Stimulated activated naive B cell treated with anti-CD40 and anti-IgM and Interleukin-4, amounts not matched to agents 10 μg/mL and 1 μg/mL and 100 μg/mL, for 72 hours (primary cell): ENCODE measurements around the gene SV2B.
"Not testable (repeated sequence)": the region's sequence is repeated elsewhere in the genome, so short reads cannot be mapped to it uniquely, and the experiment has no call there.

ENCODE experiments used
- ATAC-seq, 2 donors: fragments of 150-1000 bp; cut with Tn5 transposase; replicated peaks; 2 replicates each; pipeline ENCODE4 v1.10.0; 2021; ENCODE audit warnings: moderate library complexity in 1 of 2
- DNase-seq: peaks from one replicate; pipeline ENCODE4 v3.0.0; 2021
- H3K27ac Mint-ChIP-seq: one replicate; pipeline ENCODE4 v1.8.0; 2022; ENCODE audit warnings: mild to moderate bottlenecking, mixed read lengths
- H3K27me3 Mint-ChIP-seq, 2 donors: one replicate each; pipeline ENCODE4 v1.8.0; 2022; ENCODE audit warnings: mixed read lengths in 2 of 2
- H3K36me3 Mint-ChIP-seq, 2 donors: one replicate each; pipeline ENCODE4 v1.8.0; 2022; ENCODE audit warnings: mixed read lengths in 2 of 2, mild to moderate bottlenecking in 1 of 2
- H3K4me1 Mint-ChIP-seq, 2 donors: one replicate each; pipeline ENCODE4 v1.8.0; 2022; ENCODE audit warnings: mixed read lengths in 2 of 2, mild to moderate bottlenecking in 1 of 2
- H3K4me3 Mint-ChIP-seq, 2 donors: one replicate each; pipeline ENCODE4 v1.8.0; 2022; ENCODE audit warnings: mild to moderate bottlenecking in 2 of 2, mixed read lengths in 2 of 2, moderate library complexity in 1 of 2
- H3K9me3 Mint-ChIP-seq, 2 donors: one replicate each; pipeline ENCODE4 v1.8.0; 2022; ENCODE audit warnings: mixed read lengths in 2 of 2, mild to moderate bottlenecking in 1 of 2

The SV2B gene

DNA sequence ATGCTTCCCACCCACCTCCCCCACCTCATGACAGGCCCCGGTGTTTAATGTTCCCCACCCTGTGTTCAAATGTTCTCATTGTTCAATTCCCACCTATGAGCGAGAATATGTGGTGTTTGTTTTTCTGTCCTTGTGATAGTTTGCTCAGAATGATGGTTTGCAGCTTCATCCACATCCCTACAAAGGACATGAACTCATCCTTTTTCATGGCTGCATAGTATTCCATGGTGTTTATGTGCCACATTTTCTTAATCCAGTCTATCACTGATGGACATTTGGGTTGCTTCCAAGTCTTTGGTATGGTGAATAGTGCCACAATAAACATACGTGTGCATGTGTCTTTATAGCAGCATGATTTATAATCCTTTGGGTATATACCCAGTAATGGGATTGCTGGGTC, 244.9 kb downstream of the SV2B start:
- not testable (repeated sequence) for H3K9me3 Mint-ChIP-seq, H3K36me3 Mint-ChIP-seq, H3K4me3 Mint-ChIP-seq, ATAC-seq, DNase-seq, H3K4me1 Mint-ChIP-seq, H3K27ac Mint-ChIP-seq
- H3K27me3 Mint-ChIP-seq = peaks cover 7 to 13% of the 10 kb centered on the region in 2 donors

DNA sequence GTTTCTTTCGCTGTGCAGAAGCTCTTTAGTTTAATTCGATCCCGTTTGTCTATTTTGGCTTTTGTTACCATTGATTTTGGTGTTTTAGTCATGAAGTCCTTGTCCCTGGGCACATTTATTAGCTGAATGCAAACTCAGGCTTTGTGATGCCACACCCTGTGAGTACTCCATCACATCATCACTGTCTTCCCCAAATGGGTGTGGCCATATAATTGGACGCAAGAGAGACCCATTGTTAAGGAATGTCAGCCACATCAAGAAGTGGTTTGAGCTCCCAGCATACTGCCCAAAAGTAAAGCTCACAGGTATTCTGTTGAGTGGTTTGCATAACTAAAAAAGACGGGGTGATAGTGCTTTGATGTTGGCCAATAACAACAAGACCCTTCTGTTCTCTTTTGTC, 245.7 kb downstream of the SV2B start:
- Mint-ChIP-seq H3K27me3 (peaks cover 5 to 13% of the 10 kb centered on the region in 2 donors), H3K27ac (no peak overlapping the region), H3K9me3 (peaks cover 0 to 4% of the 10 kb centered on the region in 2 donors), H3K36me3 (no peaks in the 10 kb centered on the region), H3K4me1 (no peaks in the 10 kb centered on the region), H3K4me3 (no peak overlapping the region)
- DNase-seq (no peak), ATAC-seq (no peak)

DNA sequence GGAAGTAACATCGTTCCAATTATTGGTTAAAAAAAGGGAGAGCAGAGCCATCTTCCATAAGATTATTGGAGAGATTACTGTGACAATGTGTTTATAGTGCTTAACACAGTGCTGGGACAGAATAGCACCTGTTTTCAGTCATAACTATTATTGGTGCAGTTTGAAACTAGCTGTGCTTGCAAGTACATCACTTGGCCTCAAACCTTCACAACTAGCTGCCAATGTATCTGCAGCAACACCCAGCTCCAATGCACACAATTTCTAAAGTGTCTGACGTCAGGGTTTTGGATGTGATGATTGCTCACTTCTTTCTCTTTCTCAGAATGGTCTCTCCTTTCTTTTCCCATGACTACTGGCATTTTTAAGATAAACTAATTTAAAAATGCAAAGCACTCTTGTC, 246.2 kb downstream of the SV2B start:
- peaks cover 0 to 4% of the 10 kb centered on the region in 2 donors for H3K9me3 Mint-ChIP-seq
- ATAC-seq (no peak), DNase-seq (no peak)
- no peaks in the 10 kb centered on the region for H3K4me1 Mint-ChIP-seq
- no peaks in the 10 kb centered on the region for H3K36me3 Mint-ChIP-seq
- peaks cover 0 to 10% of the 10 kb centered on the region in 2 donors for H3K27me3 Mint-ChIP-seq
- H3K4me3 Mint-ChIP-seq = no peak overlapping the region
- no peak overlapping the region for H3K27ac Mint-ChIP-seq

DNA sequence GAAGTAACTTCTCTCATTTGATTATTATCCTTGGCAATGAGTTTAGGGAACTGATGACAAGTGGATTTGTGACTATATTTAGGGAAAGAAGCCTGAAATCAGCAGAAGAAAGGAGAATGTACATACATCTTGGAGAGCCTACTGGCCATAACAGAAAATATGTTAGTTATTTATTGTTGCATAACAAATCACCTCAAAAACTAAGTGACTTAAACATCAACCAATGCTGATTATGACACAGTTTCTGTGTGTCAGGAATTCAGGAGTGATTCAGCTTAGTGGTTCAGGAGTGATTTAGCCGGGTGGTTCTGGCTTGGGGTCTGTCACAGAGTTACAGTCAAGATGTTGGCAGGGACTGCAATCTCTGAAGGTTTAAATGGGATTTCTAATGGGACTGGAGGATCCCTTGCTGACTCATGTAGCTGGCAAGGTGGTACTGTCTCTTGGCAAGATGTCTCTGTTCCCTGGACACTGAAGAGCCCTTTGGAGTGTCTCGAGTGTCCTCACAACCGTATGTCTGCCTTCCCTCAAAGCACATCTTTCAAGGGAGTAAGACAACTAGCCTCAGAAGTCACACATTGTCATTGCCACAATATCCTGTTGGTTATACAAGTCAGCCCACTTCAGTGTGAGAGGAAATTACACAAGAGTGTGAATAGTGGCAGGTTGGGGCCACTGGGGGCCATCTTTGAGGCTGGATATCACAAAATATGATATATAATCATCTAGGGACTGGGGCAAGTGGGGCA, 248.9 kb downstream of the SV2B start:
- DNase-seq = no peak
- H3K9me3 Mint-ChIP-seq = peaks cover 0 to 4% of the 10 kb centered on the region in 2 donors
- H3K4me3 Mint-ChIP-seq = no peak overlapping the region
- H3K4me1 Mint-ChIP-seq = no peaks in the 10 kb centered on the region
- no peak for ATAC-seq
- H3K27me3 Mint-ChIP-seq = peaks cover 0 to 10% of the 10 kb centered on the region in 2 donors
- no peaks in the 10 kb centered on the region for H3K36me3 Mint-ChIP-seq
- H3K27ac Mint-ChIP-seq = no peak overlapping the region
